IMR-90 (cell line): ENCODE data around the gene RALGAPB. TPM values are rescaled to one million over a fixed set of nuclear protein-coding genes. Genes with fewer than 3 reads are reported as not detected.

Source experiments
- ATAC-seq: fragments of 200-7000 bp; cut with Tn5 transposase; 2 replicates; pipeline ENCODE4 v1.9.1; 2020; ENCODE audit warnings: low read depth, mild to moderate bottlenecking, moderate library complexity
- BruUV-seq: library from RNA; stranded (reverse); fragments of 400-500 nt; replicated peaks from 2 replicates; lab custom pipeline; 2021; lab: Mats Ljungman, UMichigan
- CTCF ChIA-PET: fragments of 300-600 bp; formaldehyde crosslinking; extraction: SDS; loops from one replicate; lab custom pipeline; 2021; ENCODE audit warnings: antibody characterized with exemption; lab: Yijun Ruan, JAX
- POLR2A ChIA-PET: fragments of 300-600 bp; sonication (Branson Sonifier 250); formaldehyde crosslinking; loops from one replicate; lab custom pipeline; 2022; ENCODE audit warnings: antibody characterized with exemption; ENCODE audit not compliant: unreplicated experiment; lab: Charles Lee
- DNase-seq: peaks from one replicate; pipeline ENCODE4 v3.0.0; 2013
- H2AFZ ChIP-seq: replicated peaks from 2 replicates; pipeline ENCODE3; 2013; ENCODE audit warnings: low read length, mild to moderate bottlenecking; ENCODE audit not compliant: poor library complexity
- H2AK5ac ChIP-seq: 2 replicates; pipeline ENCODE4 v1.6.1; 2013; ENCODE audit warnings: low read depth, low read length, inconsistent platforms
- H2AK9ac ChIP-seq: replicated peaks from 2 replicates; pipeline ENCODE3; 2013; ENCODE audit warnings: mild to moderate bottlenecking, low read depth, low read length, moderate library complexity; ENCODE audit not compliant: poor library complexity
- H2BK120ac ChIP-seq: 2 replicates; pipeline ENCODE4 v1.6.1; 2013; ENCODE audit warnings: low read depth, low read length, inconsistent platforms
- H2BK15ac ChIP-seq: 3 replicates; pipeline ENCODE4 v1.6.1; 2013; ENCODE audit warnings: low read depth, low read length, inconsistent platforms
- H2BK20ac ChIP-seq: 2 replicates; pipeline ENCODE4 v1.6.1; 2013; ENCODE audit warnings: low read depth, mild to moderate bottlenecking, inconsistent platforms, low read length, moderate library complexity
- H2BK5ac ChIP-seq: 2 replicates; pipeline ENCODE4 v1.6.1; 2013; ENCODE audit warnings: mild to moderate bottlenecking, low read depth, low read length, inconsistent platforms; ENCODE audit not compliant: poor library complexity, severe bottlenecking
- H3K14ac ChIP-seq: replicated peaks from 2 replicates; pipeline ENCODE4 v1.6.1; 2013; ENCODE audit warnings: low read depth, low read length, inconsistent platforms
- H3K18ac ChIP-seq: 2 replicates; pipeline ENCODE4 v1.6.1; 2013; ENCODE audit warnings: low read depth, low read length, control low read depth
- H3K23ac ChIP-seq: 2 replicates; pipeline ENCODE4 v1.6.1; 2013; ENCODE audit warnings: low read depth, low read length, inconsistent platforms
- H3K27ac ChIP-seq: 2 replicates; pipeline ENCODE4 v1.5.1; 2013; ENCODE audit warnings: mild to moderate bottlenecking, control low read depth, low read length; ENCODE audit not compliant: insufficient read depth
- H3K27me3 ChIP-seq: 2 replicates; pipeline ENCODE4 v1.6.1; 2013; ENCODE audit warnings: low read length; ENCODE audit not compliant: control insufficient read depth, insufficient read depth
- H3K36me3 ChIP-seq: 2 replicates; pipeline ENCODE4 v1.6.1; 2013; ENCODE audit warnings: low read length, mixed read lengths; ENCODE audit not compliant: control insufficient read depth, insufficient read depth
- H3K4ac ChIP-seq: 2 replicates; pipeline ENCODE4 v1.6.1; 2013; ENCODE audit warnings: low read depth, low read length, inconsistent platforms
- H3K4me1 ChIP-seq: 2 replicates; pipeline ENCODE4 v1.6.1; 2013; ENCODE audit warnings: low read length, mixed read lengths; ENCODE audit not compliant: control insufficient read depth, insufficient read depth
- H3K4me2 ChIP-seq: 2 replicates; pipeline ENCODE4 v1.6.1; 2013; ENCODE audit warnings: low read depth, mild to moderate bottlenecking, control low read depth, low read length, moderate library complexity
- H3K4me3 ChIP-seq: 2 replicates; pipeline ENCODE4 v1.5.1; 2013; ENCODE audit warnings: low read depth, mild to moderate bottlenecking, control low read depth, low read length, moderate library complexity; ENCODE audit not compliant: insufficient read depth
- H3K56ac ChIP-seq: 2 replicates; pipeline ENCODE4 v1.6.1; 2013; ENCODE audit warnings: low read length, inconsistent platforms; ENCODE audit not compliant: insufficient read depth; ENCODE audit errors: extremely low read depth
- H3K79me1 ChIP-seq, 2 experiments: 2 replicates each; pipeline ENCODE4 v1.6.1; 2013; ENCODE audit warnings: low read length in 2 of 2, inconsistent platforms in 1 of 2, low read depth in 1 of 2
- H3K9ac ChIP-seq: 2 replicates; pipeline ENCODE4 v1.6.1; 2013; ENCODE audit warnings: low read depth, low read length, control low read depth
- H3K9me1 ChIP-seq: 2 replicates; pipeline ENCODE4 v1.6.1; 2013; ENCODE audit warnings: low read length, inconsistent platforms; ENCODE audit not compliant: insufficient read depth
- H3K9me3 ChIP-seq: 2 replicates; pipeline ENCODE4 v1.6.1; 2013; ENCODE audit warnings: low read length; ENCODE audit not compliant: control insufficient read depth, insufficient read depth
- H4K20me1 ChIP-seq: 2 replicates; pipeline ENCODE4 v1.6.1; 2013; ENCODE audit warnings: low read length, inconsistent platforms; ENCODE audit not compliant: insufficient read depth
- H4K5ac ChIP-seq: 2 replicates; pipeline ENCODE4 v1.6.1; 2013; ENCODE audit warnings: mild to moderate bottlenecking, low read depth, low read length, control low read depth
- H4K8ac ChIP-seq, 2 experiments: 2 replicates each; pipeline ENCODE4 v1.6.1; 2013; ENCODE audit warnings: low read depth in 2 of 2, low read length in 2 of 2, control low read depth in 1 of 2, inconsistent platforms in 1 of 2
- H4K91ac ChIP-seq: 2 replicates; pipeline ENCODE4 v1.6.1; 2013; ENCODE audit warnings: low read depth, low read length, inconsistent platforms; ENCODE audit not compliant: insufficient read depth
- CEBPB ChIP-seq: IDR thresholded peaks from 2 replicates; pipeline ENCODE4 v1.6.1; 2012; ENCODE audit warnings: low read depth, low read length, improper control_type of control experiment
- CTCF ChIP-seq: conservative IDR thresholded peaks from 2 replicates; pipeline ENCODE4 v1.5.1; 2012; ENCODE audit warnings: mild to moderate bottlenecking, low read depth, low read length, improper control_type of control experiment
- FOS ChIP-seq: fragments of 150-350 bp; IDR thresholded peaks from 2 replicates; pipeline ENCODE4 v1.6.1; 2016; ENCODE audit warnings: low read depth, low read length
- MAFK ChIP-seq: IDR thresholded peaks from 2 replicates; pipeline ENCODE4 v1.6.1; 2012; ENCODE audit warnings: low read depth, low read length, improper control_type of control experiment
- MXI1 ChIP-seq: IDR thresholded peaks from 2 replicates; pipeline ENCODE4 v1.6.1; 2012; ENCODE audit warnings: low read depth, mild to moderate bottlenecking, low read length, moderate library complexity, borderline replicate concordance
- RAD21 ChIP-seq: IDR thresholded peaks from 2 replicates; pipeline ENCODE4 v1.6.1; 2012; ENCODE audit warnings: low read length, improper control_type of control experiment
- RFX5 ChIP-seq: IDR thresholded peaks from 2 replicates; pipeline ENCODE4 v1.8.0; 2012; ENCODE audit warnings: low read depth, mild to moderate bottlenecking, low read length, moderate library complexity
- SMC3 ChIP-seq: fragments of 150-350 bp; IDR thresholded peaks from 2 replicates; pipeline ENCODE4 v1.6.1; 2016; ENCODE audit warnings: low read depth, mild to moderate bottlenecking, antibody characterized with exemption, low read length, moderate library complexity
- WGBS, 2 experiments: methylation state at CpG; one replicate each; pipeline versions ENCODE4 v1.1.5 to v1.1.7; 2013; ENCODE audit warnings: missing lambda C conversion rate in 2 of 2; ENCODE audit not compliant: insufficient read length in 1 of 2; ENCODE audit errors: extremely low coverage in 2 of 2; 5-methylcytosine and 5-hydroxymethylcytosine counted together
- dilution Hi-C: fragments of 300-500 bp; cut with HindIII; formaldehyde crosslinking; loops from one replicate; pipeline ENCODE4 v1.14.3; 2018; ENCODE audit warnings: low sequenced_read_pairs; ENCODE audit not compliant: unreplicated experiment
- in situ Hi-C: fragments of 300-500 bp; cut with MboI; formaldehyde crosslinking; loops from 3 replicates; pipeline ENCODE4 v1.14.3; 2019; ENCODE audit warnings: low sequenced_read_pairs, inconsistent platforms, mixed read lengths
- intact Hi-C: fragments of 100-400 bp; cut with micrococcal nuclease; formaldehyde crosslinking; loops from 2 replicates; pipeline ENCODE4 v1.10.0; 2022
- polyA plus RNA-seq, 3 experiments: library from polyadenylated mRNA; depleted of rRNA; stranded (reverse); fragments of >200 nt; gene quantifications; 2 replicates each; pipeline ENCODE4 v1.2.3, GENCODE V29; 2012; ENCODE audit warnings: low replicate concordance in 1 of 3
- total RNA-seq: library from RNA; depleted of rRNA; stranded (reverse); fragments of >200 nt; gene quantifications from 2 replicates; pipeline ENCODE4 v1.2.3, GENCODE V29; 2012
- TF ChIP-seq, protein P1 (sequence below): fragments of 150-350 bp; IDR thresholded peaks from 2 replicates; pipeline ENCODE4 v1.6.1; 2017; ENCODE audit warnings: mild to moderate bottlenecking, antibody characterized with exemption, low read length, low read depth

Gene RALGAPB
- total and polyA plus RNA-seq, 2 of the 4 experiments (the other 2 are of a cell fraction) = 12.7 to 30.3 TPM

GRCh38 chr20:38428800-38429199 lies 43.8 kb upstream of the RALGAPB start:
- ChIA-PET CTCF (no interaction called here), POLR2A (no interaction called here)
- Histone ChIP-seq H4K5ac (no peak overlapping the region), H4K8ac (no peak overlapping the region), H2BK120ac (no peak overlapping the region), H3K4me3 (no peak overlapping the region), H4K91ac (no peak overlapping the region), H3K27me3 (no peaks in the 10 kb centered on the region), H2BK20ac (no peak overlapping the region), H3K4me1 (peaks cover 18% of the 10 kb centered on the region), H3K56ac (no peak overlapping the region), H3K36me3 (peaks cover 88% of the 10 kb centered on the region), H3K79me1 (peaks cover 31 to 92% of the 10 kb centered on the region in 2 experiments), H3K9me3 (no peaks in the 10 kb centered on the region), H4K20me1 (peaks cover 94% of the 10 kb centered on the region), H3K23ac (no peak overlapping the region), H2BK5ac (no peak overlapping the region), H2AK9ac (no peak overlapping the region), H3K4me2 (no peak overlapping the region), H3K18ac (no peak overlapping the region), H3K4ac (no peak overlapping the region), H3K9me1 (peaks cover 36% of the 10 kb centered on the region), H2AFZ (no peak overlapping the region), H3K9ac (no peak overlapping the region), H2AK5ac (no peak overlapping the region), H2BK15ac (no peak overlapping the region), H3K14ac (no peak overlapping the region), H3K27ac (no peak overlapping the region)
- WGBS, 2 experiments = 100% methylated on average over 1 of the region's 3 CpGs; no CpG with 5 or more reads in 1 of the 2 experiments
- ATAC-seq = no peak
- TF ChIP-seq CTCF = no peak
- no peak for TF ChIP-seq MXI1
- no peak for TF ChIP-seq SMC3
- TF ChIP-seq, protein P1, sequence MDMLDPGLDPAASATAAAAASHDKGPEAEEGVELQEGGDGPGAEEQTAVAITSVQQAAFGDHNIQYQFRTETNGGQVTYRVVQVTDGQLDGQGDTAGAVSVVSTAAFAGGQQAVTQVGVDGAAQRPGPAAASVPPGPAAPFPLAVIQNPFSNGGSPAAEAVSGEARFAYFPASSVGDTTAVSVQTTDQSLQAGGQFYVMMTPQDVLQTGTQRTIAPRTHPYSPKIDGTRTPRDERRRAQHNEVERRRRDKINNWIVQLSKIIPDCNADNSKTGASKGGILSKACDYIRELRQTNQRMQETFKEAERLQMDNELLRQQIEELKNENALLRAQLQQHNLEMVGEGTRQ = no peak
- TF ChIP-seq FOS = no peak
- no peak for TF ChIP-seq RAD21
- TF ChIP-seq RFX5 = no peak
- TF ChIP-seq MAFK = peak; percentile 78
- no peak for TF ChIP-seq CEBPB
- intact Hi-C loops (no loop called here), in situ Hi-C loops (no loop called here), dilution Hi-C loops (no loop called here)
- no peak for DNase-seq
- BruUV-seq = no TSS peak
